KOPT-K1 (cell line): ENCODE measurements around the gene EME2.
A peak's percentile ranks its signal among the peaks of the same experiment; 100 is the strongest.

ENCODE experiments used
- H3K27ac ChIP-seq: fragments of 200-600 bp; sonication (generic); 2 replicates; pipeline ENCODE4 v1.5.1; 2016; ENCODE audit warnings: antibody characterized with exemption, mild to moderate bottlenecking, low read depth, low read length; ENCODE audit not compliant: poor library complexity, severe bottlenecking
- H3K36me3 ChIP-seq: fragments of 200-600 bp; sonication (generic); 2 replicates; pipeline ENCODE4 v1.5.1; 2017; ENCODE audit warnings: antibody characterized with exemption, mild to moderate bottlenecking, low read length, moderate library complexity; ENCODE audit not compliant: insufficient read depth
- H3K9me3 ChIP-seq: fragments of 200-600 bp; sonication (generic); 2 replicates; pipeline ENCODE4 v1.5.1; 2017; ENCODE audit warnings: antibody characterized with exemption, low read length, mild to moderate bottlenecking; ENCODE audit not compliant: insufficient read depth, poor library complexity, severe bottlenecking

The EME2 gene

GRCh38 chr16:1776672-1776955 lies 4.0 kb downstream of the EME2 start:
- Histone ChIP-seq H3K36me3 (peaks cover 43% of the 10 kb centered on the region; the same call in 1 of the 2 replicates), H3K27ac (no peak overlapping the region), H3K9me3 (no peaks in the 10 kb centered on the region)

GRCh38 chr16:1776991-1777374 lies 4.4 kb downstream of the EME2 start:
- H3K36me3 ChIP-seq = peaks cover 43% of the 10 kb centered on the region; the same call in 1 of the 2 replicates

GRCh38 chr16:1777375-1778199 lies 5.0 kb downstream of the EME2 start:
- Histone ChIP-seq H3K27ac (no peak overlapping the region), H3K36me3 (peaks cover 43% of the 10 kb centered on the region; the same call in 1 of the 2 replicates), H3K9me3 (no peaks in the 10 kb centered on the region)

More at GRCh38 chr16:1776991-1777374, 4.4 kb downstream of the EME2 start:
- no peaks in the 10 kb centered on the region for H3K9me3 ChIP-seq
- no peak overlapping the region for H3K27ac ChIP-seq

- H3K36me3 ChIP-seq = peaks cover 43% of the 10 kb centered on the region; the same call in 1 of the 2 replicates
- no peaks in the 10 kb centered on the region for H3K9me3 ChIP-seq
- no peak overlapping the region for H3K27ac ChIP-seq
Observed at GRCh38 chr16:1778200-1779179, 5.9 kb downstream of the EME2 start.

DNA sequence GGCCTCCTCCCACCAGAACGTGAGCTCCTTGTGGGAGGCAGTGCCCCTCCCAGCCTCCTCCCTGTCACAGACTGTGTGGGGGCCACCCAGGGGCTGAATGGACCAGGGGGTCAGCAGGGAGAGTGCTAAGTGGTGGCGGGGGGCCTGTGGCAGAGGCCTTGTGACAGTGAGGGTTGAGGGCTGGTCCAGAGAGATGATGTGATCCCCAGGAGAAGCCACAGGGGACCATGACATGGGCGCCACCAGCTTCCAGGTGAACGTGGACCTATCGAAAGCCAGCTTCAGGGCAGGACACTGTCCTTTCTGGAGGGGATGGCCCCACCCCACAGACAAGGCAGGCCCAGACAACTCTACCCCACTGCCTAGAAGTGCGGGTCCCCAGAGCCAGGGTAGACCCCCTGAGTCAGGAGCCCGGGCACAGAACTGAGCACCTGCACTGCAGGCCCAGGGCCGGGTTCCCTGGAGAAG lies 6.7 kb downstream of the EME2 start:
- Histone ChIP-seq H3K36me3 (peaks cover 43% of the 10 kb centered on the region; the same call in 1 of the 2 replicates), H3K27ac (no peak overlapping the region), H3K9me3 (no peaks in the 10 kb centered on the region)

DNA sequence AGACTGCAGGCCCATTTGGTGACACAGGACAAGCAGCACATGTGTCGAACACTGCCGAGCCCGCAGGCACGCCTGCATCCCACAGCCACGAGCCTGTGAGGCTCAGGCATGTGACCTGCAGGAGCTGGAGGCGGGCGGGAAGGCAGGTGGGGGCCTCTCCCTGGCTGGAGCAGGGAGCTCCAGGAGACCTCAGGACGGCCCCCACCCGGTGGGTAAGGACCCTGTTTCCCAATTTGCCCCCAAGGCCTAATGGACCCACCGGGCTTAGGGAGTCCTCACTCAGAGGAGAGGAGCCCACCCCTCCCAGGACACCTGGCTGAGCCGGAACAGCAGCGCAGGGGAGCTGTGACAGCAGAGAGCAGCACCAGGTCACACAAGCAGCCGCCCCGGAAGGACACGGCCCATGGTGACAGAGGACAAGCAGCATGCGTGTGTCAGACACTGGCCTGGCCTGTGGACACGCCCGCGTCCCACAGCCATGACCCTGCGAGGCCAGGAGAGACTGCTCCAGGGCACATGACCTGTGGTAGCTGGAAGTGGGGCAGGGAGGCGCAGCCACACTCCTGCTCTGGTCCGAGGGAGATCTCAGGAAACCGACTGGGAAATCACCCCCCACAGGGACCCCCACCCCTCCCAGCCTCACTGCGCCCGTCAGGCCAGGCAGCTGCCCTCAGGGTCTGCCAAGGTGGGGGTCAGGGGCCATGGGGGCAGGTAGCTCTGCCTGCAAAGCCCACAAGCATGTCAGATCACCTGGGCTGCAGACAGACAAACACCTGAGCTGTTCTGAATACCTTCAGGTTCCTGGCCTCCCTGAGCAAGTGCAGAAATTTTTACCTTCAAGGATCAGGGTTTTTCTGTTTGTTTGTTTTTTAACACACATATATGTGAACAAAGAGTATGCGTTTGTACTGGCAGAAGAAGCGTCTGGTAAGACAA lies 7.4 kb downstream of the EME2 start:
- Histone ChIP-seq H3K27ac (no peak overlapping the region), H3K9me3 (no peaks in the 10 kb centered on the region), H3K36me3 (peaks cover 47% of the 10 kb centered on the region; the same call in 1 of the 2 replicates)

DNA sequence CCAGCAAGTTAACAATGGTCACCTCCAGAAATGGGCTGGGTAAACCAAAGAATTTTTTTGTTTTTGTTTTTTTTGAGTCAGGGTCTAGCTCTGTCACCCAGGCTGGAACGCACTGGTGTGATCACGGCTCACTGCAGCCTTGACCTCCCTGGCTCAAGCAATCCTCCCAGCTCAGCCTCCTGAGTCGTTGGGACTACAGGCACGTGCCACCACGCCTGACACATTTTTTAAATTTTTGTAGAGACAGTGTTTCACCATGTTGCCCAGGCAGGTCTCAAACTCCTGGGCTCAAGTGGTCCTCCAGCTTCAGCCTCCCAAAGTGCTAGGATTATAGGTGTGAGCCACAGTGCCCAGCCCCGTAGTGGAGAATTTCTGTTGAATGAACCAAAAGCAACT lies 8.1 kb downstream of the EME2 start:
- H3K9me3 ChIP-seq = no peaks in the 10 kb centered on the region
- peaks cover 48% of the 10 kb centered on the region for H3K36me3 ChIP-seq
- no peak overlapping the region for H3K27ac ChIP-seq

DNA sequence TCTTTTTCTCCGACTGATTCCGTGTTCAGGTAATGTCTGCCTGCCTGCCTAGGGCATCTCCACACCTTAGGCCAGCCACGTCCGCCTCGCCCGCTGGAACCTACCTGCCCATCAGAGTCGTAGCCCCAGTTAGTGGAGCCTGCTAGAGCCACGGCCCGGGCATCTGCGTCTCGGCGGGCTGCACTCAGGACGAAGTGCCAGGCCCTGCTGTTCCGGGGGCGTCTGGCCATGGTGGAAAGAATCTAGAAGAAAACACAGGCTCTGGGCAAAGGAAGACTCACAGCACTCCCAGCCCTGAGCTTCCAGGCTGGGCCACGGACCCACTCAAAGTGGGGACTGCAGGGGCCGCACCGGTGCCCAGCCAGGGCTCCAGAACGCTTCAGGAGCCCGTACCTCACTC lies 8.6 kb downstream of the EME2 start:
- no peak overlapping the region for H3K27ac ChIP-seq
- H3K36me3 ChIP-seq = peaks cover 48% of the 10 kb centered on the region
- no peaks in the 10 kb centered on the region for H3K9me3 ChIP-seq

- Histone ChIP-seq H3K27ac (peak overlapping the region; percentile 64), H3K9me3 (no peaks in the 10 kb centered on the region), H3K36me3 (peaks cover 48% of the 10 kb centered on the region)
Observed at GRCh38 chr16:1781758-1782407, 9.3 kb downstream of the EME2 start.

DNA sequence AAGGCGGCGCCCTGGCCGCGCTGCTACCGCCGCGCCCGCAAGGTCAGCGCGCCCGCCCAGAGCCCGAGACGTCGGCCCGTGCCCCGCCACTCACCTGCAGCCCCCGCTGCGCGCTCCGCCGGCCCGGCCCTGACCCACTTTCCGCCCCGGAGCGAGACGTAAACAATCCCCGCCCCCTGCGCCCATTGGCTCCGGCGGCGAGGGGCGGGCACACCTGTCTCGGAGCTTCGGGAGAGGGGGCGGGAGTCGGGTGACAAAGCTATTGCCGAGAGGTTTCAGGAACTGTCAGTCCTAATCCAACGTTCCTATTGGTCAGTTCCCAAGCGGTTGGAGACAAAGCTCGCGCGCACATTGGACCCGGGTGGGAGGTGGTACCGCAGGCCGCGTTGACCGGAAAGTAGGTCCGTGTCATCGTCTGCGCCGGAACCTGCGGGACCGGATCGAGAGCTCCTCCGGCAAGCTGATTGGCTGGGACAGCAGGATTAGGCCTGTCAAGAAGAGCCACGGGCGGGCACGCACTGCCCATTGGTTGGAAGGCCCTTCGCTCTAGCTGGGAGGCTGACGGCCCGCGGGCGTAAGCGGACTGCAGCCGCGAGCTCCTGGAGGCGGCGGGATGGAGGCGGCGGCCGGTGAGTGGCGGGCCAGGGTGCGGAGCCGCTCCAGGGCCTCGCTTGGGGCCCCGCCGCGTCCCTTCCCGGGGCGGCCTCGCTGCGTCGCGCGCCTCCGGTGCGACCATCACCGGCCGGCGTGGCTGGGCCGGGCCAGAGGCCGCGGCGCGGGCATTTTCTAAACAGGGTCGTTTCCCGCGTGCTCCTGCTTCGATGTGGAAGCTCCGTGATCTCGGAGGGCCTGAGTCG lies 10.0 kb downstream of the EME2 start, which contains the start of the genes NUBP2 and SPSB3:
NUBP2 (plus strand) TSS at position 553 of the 857 bp plus-strand sequence; CDS start at position 614, 61 bp downstream.
SPSB3 (minus strand) TSS at position 164 of the 857 bp plus-strand sequence. CDS start 1,088 bp downstream, outside the sequence.
- Histone ChIP-seq H3K27ac (peak within 1 kb of the TSS; percentile 64), H3K36me3 (peaks cover 48% of the 10 kb centered on the region), H3K9me3 (no peaks in the 10 kb centered on the region)

DNA sequence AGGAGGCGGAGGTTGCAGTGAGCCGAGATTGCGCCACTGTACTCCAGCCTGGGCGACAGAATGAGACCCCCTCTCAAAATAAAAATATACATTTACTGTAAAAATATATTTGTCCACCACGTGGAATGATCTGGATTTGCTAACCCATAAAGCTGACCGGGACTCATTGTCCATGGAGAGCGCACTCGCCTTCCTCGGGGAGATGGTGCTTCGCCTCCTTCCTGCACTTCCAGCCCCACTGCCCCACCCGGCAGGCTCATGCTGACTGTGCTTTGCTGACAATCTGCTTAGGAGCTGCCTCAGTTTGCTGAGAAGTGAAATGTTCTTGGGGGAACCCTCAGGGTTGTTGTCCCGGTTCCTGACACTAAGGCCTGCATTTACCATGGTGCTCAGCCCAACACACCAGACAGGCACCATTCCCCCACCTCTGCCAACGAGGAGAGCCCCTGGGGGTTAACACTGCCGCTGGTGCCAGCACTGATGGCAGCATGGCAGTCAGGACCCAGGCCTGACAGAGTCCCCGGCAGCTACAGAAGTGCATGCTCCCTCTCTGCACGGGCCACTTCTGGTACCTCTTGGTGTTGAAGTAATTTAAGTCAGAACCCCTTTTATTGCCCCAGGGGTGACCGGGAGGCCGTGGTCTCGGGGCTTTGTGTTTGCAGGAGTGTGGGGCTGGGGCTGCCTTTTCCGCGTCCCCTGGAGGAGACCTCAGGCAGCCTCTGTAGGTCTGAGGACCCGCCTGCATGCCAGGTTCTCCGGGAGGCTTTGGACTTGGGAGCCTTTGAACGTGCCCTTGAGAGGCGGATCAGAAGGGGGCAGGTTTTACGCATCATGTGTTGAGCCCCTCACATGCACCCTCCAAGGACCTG lies 12.6 kb downstream of the EME2 start:
- Histone ChIP-seq H3K27ac (no peak overlapping the region), H3K9me3 (no peaks in the 10 kb centered on the region), H3K36me3 (peaks cover 58% of the 10 kb centered on the region)

DNA sequence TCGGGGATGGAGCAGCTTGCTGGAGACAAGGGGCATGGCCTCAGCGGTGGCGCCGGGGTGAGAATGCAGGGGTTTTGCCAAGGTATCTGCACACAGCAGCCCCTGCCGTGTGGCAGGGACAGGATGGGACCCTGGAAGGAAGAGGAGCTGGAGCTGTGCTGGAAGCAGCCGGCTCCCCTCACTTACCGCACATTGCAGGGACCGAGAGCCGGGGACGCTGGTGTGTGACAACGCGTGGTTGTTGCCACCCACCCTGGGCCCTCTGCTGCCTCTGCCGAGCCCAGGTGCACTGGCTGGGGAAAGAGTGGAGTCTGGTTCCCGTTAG lies 13.2 kb downstream of the EME2 start:
- peaks cover 61% of the 10 kb centered on the region for H3K36me3 ChIP-seq
- no peak overlapping the region for H3K27ac ChIP-seq
- H3K9me3 ChIP-seq = no peaks in the 10 kb centered on the region
